HG02973 (cell line): ENCODE results near the gene SPESP1.
"Not testable (repeated sequence)": the region's sequence is repeated elsewhere in the genome, so short reads cannot be mapped to it uniquely, and the experiment has no call there.

Source experiments
- ATAC-seq: cut with Tn5 transposase; IDR thresholded peaks from one replicate; pipeline ENCODE4 v1.9.1; 2021; ENCODE audit warnings: moderate library complexity; ENCODE audit not compliant: unreplicated experiment

SPESP1 gene

GRCh38 chr15:68962465-68962864, 32.1 kb downstream of the SPESP1 start:
- ATAC-seq, result no peak

GRCh38 chr15:68963719-68964118, 33.4 kb downstream of the SPESP1 start:
- not testable (repeated sequence) for ATAC-seq

GRCh38 chr15:68966996-68967395, 36.7 kb downstream of the SPESP1 start:
- ATAC-seq, result no peak

DNA sequence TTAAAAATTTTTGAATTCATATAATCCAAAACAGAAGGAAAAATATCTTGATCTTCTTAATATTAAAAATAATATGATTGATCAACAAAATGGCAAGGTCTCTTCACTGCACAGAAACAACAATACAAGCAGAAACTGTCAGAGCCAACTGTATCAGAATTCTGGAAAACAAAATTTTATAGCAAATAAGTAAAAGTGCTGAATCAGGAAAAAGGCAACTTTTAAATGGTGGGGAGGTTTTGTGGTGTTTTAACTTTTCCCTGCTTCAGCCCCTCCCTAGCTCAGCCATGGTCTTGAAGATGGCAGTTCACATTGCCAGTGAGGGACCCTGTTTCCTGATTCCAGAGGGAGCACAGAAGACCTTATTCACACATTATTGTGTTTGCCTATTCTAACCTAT, 37.6 kb downstream of the SPESP1 start:
- ATAC-seq, result no peak

- ATAC-seq, result no peak
Observed at GRCh38 chr15:68969298-68969697, 39.0 kb downstream of the SPESP1 start.

- no peak for ATAC-seq
Observed at GRCh38 chr15:68972201-68973065, 42.1 kb downstream of the SPESP1 start.

GRCh38 chr15:68975651-68976160, 45.4 kb downstream of the SPESP1 start:
- not testable (repeated sequence) for ATAC-seq

DNA sequence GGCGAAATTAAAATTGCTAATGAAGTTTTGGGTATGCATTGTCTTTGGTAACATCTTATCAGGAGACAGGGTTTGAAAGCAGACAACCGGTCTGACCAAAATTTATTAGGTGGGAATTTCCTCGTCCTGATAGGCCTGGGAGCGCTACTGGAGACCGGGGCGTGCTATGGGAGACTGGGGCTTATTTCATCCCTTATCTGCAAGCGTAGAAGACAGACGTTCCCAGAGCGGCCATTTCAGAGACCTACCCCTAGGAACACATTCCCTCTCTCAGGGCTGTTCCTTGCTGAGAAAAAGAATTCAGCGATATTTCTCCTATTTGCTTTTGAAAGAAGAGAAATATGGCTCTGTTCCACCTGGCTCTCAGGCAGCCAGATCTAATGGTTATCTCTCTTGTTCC, 47.1 kb downstream of the SPESP1 start:
- not testable (repeated sequence) for ATAC-seq

DNA sequence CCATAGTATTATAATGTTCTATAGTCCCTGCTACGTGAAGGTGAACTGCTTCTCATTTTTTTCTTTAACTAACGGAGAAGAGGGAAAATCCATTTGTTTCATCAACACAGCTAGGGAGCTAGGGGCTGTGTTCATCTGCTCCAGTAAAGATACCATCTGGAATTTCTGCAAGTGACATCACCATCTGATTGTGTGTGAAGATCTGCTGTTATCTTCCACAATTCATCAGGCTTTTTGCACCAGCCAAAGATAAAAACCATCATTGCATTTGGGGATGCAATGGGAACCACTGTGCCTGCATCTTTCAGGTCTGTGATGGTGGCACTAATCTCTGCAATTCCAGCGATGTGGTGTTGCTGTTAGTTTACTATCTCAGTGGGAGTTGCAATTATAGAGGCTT, 48.7 kb downstream of the SPESP1 start:
- no peak for ATAC-seq

- ATAC-seq, result no peak
Observed at GRCh38 chr15:68979816-68980215, 49.5 kb downstream of the SPESP1 start.

GRCh38 chr15:68980786-68981185, 50.5 kb downstream of the SPESP1 start:
- ATAC-seq, result no peak

DNA sequence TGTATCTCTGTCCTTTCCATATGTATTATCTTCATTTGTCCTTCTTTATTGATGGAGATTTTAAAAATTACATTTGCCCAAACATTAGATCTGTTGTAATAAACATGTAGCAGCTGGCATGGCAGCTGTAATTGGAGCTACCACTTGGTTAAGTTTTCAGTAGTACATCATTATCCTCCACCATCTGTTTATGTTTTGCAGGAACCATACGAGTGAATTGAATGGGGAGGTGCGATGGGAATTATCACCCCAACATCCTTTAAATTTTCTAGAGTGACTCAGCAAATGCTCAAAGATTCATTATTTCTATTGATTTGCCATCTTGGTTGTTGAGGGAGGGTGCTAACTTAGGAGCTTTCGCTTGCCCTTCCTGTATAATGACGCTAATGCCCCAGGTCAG, 51.6 kb downstream of the SPESP1 start:
- no peak for ATAC-seq

DNA sequence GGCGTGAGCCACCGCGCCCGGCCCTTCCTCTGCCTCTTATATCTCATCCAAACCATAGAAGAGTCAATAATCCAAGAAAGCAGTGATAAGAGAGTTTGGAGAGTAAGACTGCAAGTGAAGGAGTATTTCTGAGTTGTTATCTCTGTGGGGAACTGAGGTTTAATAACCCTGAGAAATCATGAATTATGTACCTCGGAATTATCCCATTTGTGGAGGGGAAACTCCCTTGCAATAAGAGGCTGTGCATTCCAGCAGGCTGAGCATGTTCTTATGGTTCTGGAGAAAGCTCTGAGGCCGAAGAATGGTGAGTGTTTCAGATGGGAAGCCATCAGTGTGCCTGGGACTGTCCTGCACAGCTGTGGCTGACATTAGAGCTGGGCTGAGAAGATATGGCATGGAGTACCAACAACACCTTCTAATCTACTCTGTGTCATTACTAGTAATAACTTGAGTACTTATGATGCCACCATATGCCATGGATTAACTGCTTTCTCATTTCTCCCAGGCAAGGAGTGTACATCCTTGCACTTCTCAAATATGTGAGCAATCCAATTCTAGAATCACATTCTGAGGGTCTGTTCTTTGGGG, 52.7 kb downstream of the SPESP1 start:
- ATAC-seq, result no peak

DNA sequence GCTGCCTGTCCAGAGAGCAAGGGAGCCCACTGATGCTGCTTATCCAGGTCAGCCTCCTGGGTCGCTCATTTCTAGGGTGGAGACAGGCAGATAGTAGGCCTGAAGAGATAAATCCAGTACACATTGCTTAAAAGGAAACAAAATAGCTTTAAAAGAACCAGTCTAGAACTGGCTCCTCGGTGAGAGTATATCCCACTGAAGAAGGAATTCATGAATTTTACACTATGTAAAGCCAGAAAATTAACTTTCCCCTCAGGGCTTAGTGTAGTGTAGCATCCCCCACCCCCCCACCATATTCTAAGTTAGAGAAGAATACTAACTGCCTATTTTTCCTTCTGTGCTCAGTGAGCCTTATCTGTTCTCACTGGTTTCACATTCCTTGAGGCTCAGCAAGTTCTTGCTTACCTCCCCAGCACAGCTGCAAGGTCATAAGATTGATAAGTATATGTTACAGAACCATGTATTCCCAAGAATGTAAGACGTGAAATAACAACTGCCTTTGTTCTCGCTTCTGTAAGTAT, 53.7 kb downstream of the SPESP1 start:
- ATAC-seq, result no peak

DNA sequence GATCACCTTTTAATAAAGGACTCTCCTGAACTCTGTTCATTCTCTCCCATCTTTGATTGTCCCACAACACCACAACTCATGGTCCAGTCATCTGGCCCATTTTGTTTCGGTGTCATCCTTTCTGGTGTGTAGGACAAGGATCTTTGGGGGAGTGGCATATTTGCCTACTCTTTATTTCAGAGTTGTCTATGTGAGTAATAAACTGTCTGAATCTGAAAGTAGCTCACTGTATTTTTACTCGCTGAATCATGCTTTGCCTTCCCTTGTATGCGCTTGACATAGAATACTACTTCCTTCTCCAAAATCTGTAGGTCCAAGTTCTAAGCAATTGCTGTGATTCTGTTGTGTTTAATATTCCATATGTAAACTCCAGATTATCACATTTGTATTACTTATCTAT, 54.3 kb downstream of the SPESP1 start:
- no peak for ATAC-seq

DNA sequence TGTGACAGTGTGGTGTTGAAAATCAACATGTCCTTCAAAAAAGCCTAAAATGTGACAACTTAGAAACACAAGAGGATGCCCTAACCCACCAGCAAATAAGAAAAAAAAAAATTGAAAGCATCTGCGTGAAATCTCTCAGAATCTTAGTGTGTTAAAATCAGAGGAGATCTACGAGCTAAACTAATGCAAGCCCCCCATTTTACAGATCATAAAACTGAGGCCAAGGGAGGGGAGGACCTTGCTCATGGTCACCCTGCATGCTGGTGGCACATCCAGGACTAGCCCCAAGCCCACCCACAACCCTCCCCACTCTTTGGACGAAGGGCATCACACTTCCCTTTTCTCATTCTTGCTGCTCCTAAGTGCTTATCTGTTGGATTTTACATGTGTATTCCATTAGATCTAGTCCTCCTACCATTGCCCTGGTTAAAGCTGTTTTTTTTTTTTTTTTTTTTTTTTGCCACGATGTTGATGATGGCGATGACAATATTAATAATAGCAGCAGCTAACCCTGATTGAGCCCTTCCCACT, 55.1 kb downstream of the SPESP1 start:
- ATAC-seq, result no peak

DNA sequence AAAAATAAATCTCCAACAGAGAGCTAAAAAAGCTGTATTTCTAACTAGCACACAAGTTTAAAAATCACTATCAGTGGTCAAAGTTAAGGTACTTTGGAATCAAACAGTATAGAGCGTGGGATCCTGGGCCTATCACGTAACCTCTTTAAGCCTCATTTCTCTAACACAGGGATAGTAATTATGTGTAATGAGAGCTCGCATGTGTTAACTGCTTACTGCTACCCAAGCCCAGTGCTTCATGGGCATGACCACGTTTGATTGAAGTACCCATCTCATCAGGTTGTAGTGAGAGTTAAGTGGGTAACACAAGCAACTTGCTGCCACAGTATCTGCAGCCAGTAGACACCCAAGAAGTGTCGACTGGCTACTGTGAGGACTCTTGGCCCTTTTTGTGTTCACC, 56.0 kb downstream of the SPESP1 start:
- no peak for ATAC-seq

- ATAC-seq, result no peak
Observed at GRCh38 chr15:68987120-68987519, 56.8 kb downstream of the SPESP1 start.

GRCh38 chr15:68987676-68988075, 57.4 kb downstream of the SPESP1 start:
- no peak for ATAC-seq

GRCh38 chr15:68989541-68990230, 59.4 kb downstream of the SPESP1 start:
- ATAC-seq, result no peak
